Activated CD8-positive, alpha-beta T cell treated with anti-CD3 and anti-CD28 coated beads for 36 hours (primary cell): ENCODE measurements around the gene UBE2D4. TPM values are rescaled to one million over a fixed set of nuclear protein-coding genes. Genes with fewer than 3 reads are reported as not detected.

Experiments used
- ATAC-seq: fragments of 200-7000 bp; cut with Tn5 transposase; one replicate; pipeline ENCODE4 v1.10.0; 2021; ENCODE audit warnings: mild to moderate bottlenecking, moderate library complexity
- CTCF ChIA-PET: fragments of 350-600 bp; sonication (Branson Sonifier 250); formaldehyde crosslinking; loops from one replicate; lab custom pipeline; 2021; ENCODE audit warnings: antibody characterized with exemption; lab: Charles Lee
- POLR2A ChIA-PET: fragments of 350-600 bp; sonication (Branson Sonifier 250); formaldehyde crosslinking; loops from one replicate; lab custom pipeline; 2021; ENCODE audit warnings: antibody characterized with exemption; lab: Charles Lee
- DNase-seq: peaks from one replicate; pipeline ENCODE4 v3.0.0-alpha.2; 2020
- H3K27ac Mint-ChIP-seq: one replicate; pipeline ENCODE4 v1.8.0; 2021; ENCODE audit warnings: mild to moderate bottlenecking, mixed read lengths
- H3K27me3 Mint-ChIP-seq: one replicate; pipeline ENCODE4 v1.8.0; 2021; ENCODE audit warnings: mixed read lengths
- H3K36me3 Mint-ChIP-seq: one replicate; pipeline ENCODE4 v1.8.0; 2021; ENCODE audit warnings: low read depth, mixed read lengths
- H3K4me1 Mint-ChIP-seq: one replicate; pipeline ENCODE4 v1.8.0; 2021; ENCODE audit warnings: low read depth, mixed read lengths
- H3K4me3 Mint-ChIP-seq: one replicate; pipeline ENCODE4 v1.8.0; 2021; ENCODE audit warnings: mild to moderate bottlenecking, moderate library complexity, mixed read lengths
- H3K9me3 Mint-ChIP-seq: one replicate; pipeline ENCODE4 v1.8.0; 2021; ENCODE audit warnings: mixed read lengths
- CTCF ChIP-seq: fragments of 200-600 bp; IDR thresholded peaks from one replicate; pipeline ENCODE4 v1.8.0; 2022; ENCODE audit warnings: antibody characterized with exemption, mild to moderate bottlenecking
- intact Hi-C: fragments of 100-400 bp; cut with micrococcal nuclease; formaldehyde crosslinking; loops from one replicate; pipeline ENCODE4 v1.10.0; 2022
- total RNA-seq, 2 experiments: library from RNA; stranded (reverse); gene quantifications; one replicate each; pipeline ENCODE4 v1.2.3, GENCODE V29; 2021

The UBE2D4 gene
- total RNA-seq, 2 experiments from 2014 or later: 8.8 to 10.2 TPM

GRCh38 chr7:43933902-43934560 lies 7.8 kb downstream of the UBE2D4 start:
- H3K27ac Mint-ChIP-seq: no peak overlapping the region
- H3K4me3 Mint-ChIP-seq: no peak overlapping the region
- ChIA-PET POLR2A (no interaction called here), CTCF (interaction anchor here (1.7 kb wide), 1 partner anchor 20 kb away, joined by 4 read pairs; no protein-coding TSS in a partner anchor)
- peaks cover 2% of the 10 kb centered on the region for H3K4me1 Mint-ChIP-seq
- intact Hi-C loops: no loop called here
- DNase-seq: no peak
- no peaks in the 10 kb centered on the region for H3K27me3 Mint-ChIP-seq
- H3K9me3 Mint-ChIP-seq: no peaks in the 10 kb centered on the region
- ATAC-seq: no peak
- no peaks in the 10 kb centered on the region for H3K36me3 Mint-ChIP-seq
- TF ChIP-seq CTCF: no peak

GRCh38 chr7:43937444-43937843 lies 11.2 kb downstream of the UBE2D4 start:
- Mint-ChIP-seq H3K9me3 (no peaks in the 10 kb centered on the region), H3K4me1 (no peaks in the 10 kb centered on the region), H3K36me3 (no peaks in the 10 kb centered on the region), H3K27ac (no peak overlapping the region), H3K27me3 (no peaks in the 10 kb centered on the region), H3K4me3 (no peak overlapping the region)
- TF ChIP-seq CTCF: no peak
- DNase-seq: no peak
- POLR2A ChIA-PET: no interaction called here
- ATAC-seq: no peak
- CTCF ChIA-PET: no interaction called here
- intact Hi-C loops: no loop called here

GRCh38 chr7:43938892-43939482 lies 12.8 kb downstream of the UBE2D4 start:
- DNase-seq (no peak), ATAC-seq (no peak)
- CTCF ChIA-PET: no interaction called here
- Mint-ChIP-seq H3K36me3 (no peaks in the 10 kb centered on the region), H3K9me3 (no peaks in the 10 kb centered on the region), H3K4me1 (no peaks in the 10 kb centered on the region), H3K27me3 (no peaks in the 10 kb centered on the region), H3K27ac (no peak overlapping the region), H3K4me3 (no peak overlapping the region)
- intact Hi-C loops: no loop called here
- POLR2A ChIA-PET: no interaction called here
- no peak for TF ChIP-seq CTCF

GRCh38 chr7:43942250-43942649 lies 16.0 kb downstream of the UBE2D4 start:
- intact Hi-C loops: no loop called here
- no peak for TF ChIP-seq CTCF
- Mint-ChIP-seq H3K9me3 (no peaks in the 10 kb centered on the region), H3K27me3 (no peaks in the 10 kb centered on the region), H3K36me3 (peaks cover 3% of the 10 kb centered on the region), H3K4me3 (no peak overlapping the region), H3K4me1 (no peaks in the 10 kb centered on the region), H3K27ac (no peak overlapping the region)
- POLR2A ChIA-PET: interaction anchor here (1.2 kb wide), 1 partner anchor 10 kb away, joined by 3 read pairs; no protein-coding TSS in a partner anchor
- DNase-seq (no peak), ATAC-seq (no peak)
- CTCF ChIA-PET: interaction anchor here (0.6 kb wide), 1 partner anchor 103 kb away, joined by 3 read pairs; no protein-coding TSS in a partner anchor

- no peaks in the 10 kb centered on the region for H3K4me1 Mint-ChIP-seq
- H3K27ac Mint-ChIP-seq: no peak overlapping the region
- intact Hi-C loops: no loop called here
- H3K9me3 Mint-ChIP-seq: no peaks in the 10 kb centered on the region
- no peak overlapping the region for H3K4me3 Mint-ChIP-seq
- TF ChIP-seq CTCF: no peak
- H3K36me3 Mint-ChIP-seq: peaks cover 10% of the 10 kb centered on the region
- ChIA-PET POLR2A (interaction anchor here (0.5 to 1.2 kb wide), 2 partner anchors 10 to 54 kb away, joined by 3 read pairs; no protein-coding TSS in a partner anchor), CTCF (interaction anchor here (1.0 kb wide), 1 partner anchor 104 kb away, joined by 3 read pairs; no protein-coding TSS in a partner anchor)
- DNase-seq (no peak), ATAC-seq (no peak)
- no peaks in the 10 kb centered on the region for H3K27me3 Mint-ChIP-seq
Observed at GRCh38 chr7:43942997-43943396, 16.8 kb downstream of the UBE2D4 start.
